Measurements from ENCODE around the gene KCNQ1.

Gene KCNQ1

DNA sequence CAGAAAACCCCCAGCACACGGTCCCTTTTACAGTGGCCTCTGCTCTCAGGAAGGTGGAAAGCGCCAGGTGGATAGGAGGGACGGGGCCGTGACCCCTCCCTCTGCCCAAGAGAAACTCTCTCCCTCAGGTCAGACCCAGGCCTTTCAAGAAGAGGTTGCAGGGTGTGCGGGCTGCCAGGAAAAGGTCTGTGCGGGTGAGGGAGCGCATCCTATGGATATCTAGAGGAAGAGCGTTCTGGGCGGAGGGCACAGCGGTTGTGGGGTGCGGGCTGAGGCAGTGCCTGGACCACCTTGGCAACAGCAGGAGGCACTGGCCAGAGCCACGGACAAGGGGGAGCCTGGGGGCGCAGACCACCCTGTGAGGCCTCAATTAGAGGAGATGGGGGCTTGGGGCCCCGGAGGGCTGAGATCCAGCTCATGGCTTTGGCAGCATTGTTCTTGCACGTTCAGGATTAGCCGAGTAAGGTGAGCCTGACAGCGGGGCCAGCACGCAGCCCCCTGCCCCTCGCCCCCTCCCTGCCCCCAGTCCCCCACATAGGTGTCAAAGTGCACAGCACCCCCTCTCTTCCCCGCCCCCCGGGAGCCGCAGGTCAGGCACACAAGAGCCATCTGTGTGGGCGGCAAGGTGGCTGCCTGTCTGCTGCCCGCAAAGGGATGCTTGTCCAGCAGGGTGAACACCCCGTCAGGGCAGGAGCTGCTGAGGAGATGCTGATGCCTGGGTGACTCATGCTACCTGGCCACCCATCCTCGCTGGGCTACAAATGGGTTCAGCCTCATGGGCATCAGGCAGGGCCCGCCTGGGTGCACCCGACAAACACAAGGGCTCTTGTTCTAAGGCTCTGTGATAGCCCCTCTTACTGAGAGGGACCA is 347.8 kb downstream of the KCNQ1 start:
- DNase-seq, result no peak

DNA sequence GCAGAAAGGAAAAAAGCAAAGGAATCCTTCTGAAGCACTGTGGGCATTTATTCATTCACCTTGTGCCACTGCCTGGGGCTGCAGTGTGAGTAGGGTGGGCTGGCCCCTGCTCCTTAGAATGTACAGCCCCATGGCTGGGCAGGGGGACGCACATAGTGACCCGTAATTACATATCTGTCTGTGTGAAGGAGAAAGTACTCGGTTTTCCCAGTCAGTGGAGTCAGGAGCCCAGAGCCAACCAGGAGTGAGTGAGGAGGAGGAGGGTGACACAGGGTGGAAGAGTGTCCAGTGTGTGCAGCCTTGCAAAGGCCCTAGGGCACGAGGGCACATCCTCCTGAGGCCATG is 348.9 kb downstream of the KCNQ1 start:
- no peak for DNase-seq

- no peak for DNase-seq
Measured at GRCh38 chr11:2794046-2794967, 349.5 kb downstream of the KCNQ1 start.

GRCh38 chr11:2794968-2795322 is 350.1 kb downstream of the KCNQ1 start:
- DNase-seq, result no peak

GRCh38 chr11:2795491-2795991 is 350.7 kb downstream of the KCNQ1 start:
- DNase-seq, result no peak

DNA sequence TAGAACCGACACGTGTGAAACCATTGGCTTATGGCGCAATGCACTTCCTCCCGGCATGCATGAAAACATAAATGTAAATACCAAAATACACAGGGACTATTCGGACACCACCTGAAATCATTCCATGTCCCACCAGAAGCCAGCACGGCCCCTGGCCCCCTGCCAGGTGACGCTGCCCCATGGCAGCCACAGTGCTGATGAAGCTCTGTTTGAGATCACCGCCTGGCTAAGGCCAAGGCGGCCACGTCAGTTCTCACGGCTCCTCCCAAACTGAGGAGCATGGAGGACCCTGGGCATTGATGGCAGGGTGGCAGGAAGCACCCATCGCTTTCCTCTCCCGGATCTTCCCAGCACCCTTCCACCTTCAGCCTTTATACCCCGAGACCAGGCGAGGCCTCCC is 351.3 kb downstream of the KCNQ1 start:
- DNase-seq, result no peak

DNA sequence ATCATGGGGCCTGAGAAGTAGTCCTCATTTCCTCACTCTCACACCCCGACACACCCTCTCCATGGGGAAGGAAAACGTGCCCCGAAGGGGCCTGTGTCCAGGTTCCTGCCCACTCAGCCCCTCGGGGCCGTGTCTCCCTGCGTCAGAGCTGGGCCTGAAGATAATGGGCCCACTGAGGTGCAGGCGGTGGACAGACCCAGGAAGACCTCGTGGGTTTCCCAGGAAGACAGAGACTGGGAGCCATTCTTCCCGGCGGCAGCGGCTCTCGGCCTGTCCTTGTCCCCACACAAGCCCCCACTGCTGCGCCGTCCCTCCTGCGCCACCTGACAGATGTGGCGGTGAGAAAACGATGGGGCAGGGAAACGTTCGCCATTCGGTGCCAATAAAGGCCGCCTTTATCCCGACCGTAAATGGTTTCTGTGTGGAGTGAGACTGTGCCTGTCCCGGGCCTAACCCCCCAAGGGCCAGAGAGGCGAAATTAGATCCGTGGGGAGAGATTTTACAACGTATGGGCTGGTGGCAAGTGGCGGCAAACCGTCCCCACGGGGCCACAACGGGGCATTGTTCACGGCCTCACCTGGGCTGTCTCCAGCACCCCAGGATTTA is 351.8 kb downstream of the KCNQ1 start:
- DNase-seq, result no peak

GRCh38 chr11:2797121-2797711 is 352.4 kb downstream of the KCNQ1 start:
- no peak for DNase-seq

DNA sequence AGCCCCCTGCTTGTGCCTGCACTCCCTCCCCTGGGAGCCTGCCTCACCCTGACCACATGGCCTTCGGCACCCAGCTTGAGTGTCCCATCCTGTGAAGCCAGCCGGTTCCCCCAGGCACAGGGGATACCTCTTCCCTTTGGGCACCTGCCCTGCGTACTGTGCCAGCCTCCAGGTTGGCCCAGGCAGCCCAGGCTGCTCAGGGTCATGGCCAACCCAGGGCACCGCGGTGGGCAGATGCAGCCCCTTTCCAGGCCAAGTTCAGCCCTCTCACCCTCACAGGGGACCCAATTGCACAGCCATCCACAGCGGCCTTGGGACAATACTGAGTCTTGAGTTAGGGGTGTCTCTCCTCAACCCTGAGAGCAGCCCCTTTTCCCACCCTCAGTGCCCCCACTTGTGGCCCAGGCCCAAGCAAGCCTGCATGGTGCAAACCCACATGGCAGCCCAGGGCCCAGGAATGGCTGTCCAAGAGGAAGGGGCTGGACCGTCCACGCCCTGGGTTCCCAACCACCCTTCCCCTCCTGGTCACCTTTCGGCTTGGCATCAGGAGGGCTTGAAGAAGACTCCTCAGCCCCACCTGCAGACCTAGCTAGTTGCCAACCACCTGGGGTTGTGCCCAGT is 353.0 kb downstream of the KCNQ1 start:
- DNase-seq, result no peak

- no peak for DNase-seq
Measured at GRCh38 chr11:2798951-2799761, 354.3 kb downstream of the KCNQ1 start.

- DNase-seq, result no peak
Measured at GRCh38 chr11:2799881-2800654, 355.3 kb downstream of the KCNQ1 start.

DNA sequence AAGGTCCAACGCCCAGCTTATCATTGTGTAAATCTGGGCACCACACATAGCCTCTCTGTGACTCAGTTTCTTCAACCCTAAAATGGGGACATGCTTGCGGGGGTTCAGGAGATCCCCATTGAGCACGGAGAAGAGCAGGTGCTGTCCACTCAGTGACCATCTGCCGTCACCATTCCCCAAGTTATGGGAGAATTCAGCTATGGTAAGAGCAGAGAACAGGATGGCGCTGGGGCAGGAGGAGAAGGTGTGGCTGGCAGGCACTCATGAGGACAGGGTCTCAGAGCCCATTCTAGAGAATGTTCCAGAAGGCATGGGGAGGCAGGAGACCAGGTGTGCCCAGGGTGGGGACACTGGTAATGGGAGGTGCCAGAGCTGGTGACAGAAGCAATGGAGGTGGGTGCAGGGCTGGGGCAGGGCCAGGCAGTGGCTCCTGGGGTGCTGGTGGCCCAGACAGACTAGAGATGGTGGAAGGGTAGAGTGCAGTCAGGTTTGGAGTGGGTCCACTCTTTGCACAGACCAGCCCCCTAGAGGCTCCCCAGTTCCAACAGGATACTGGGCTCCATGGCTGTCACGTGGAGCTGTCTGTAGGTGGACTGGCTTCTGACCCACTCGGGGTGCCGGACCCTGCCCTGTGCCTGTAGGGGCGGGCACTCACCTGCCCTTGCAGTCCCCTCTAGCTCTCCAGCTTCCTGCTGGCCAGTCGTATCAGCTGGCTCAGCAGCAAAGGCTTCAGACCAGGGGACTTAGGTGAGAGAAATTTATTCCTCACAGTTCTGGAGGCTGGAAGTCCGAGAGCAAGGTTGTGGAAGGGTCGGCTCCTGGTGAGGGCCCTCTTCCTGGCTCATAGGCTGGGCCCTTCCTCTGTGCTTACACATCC is 356.1 kb downstream of the KCNQ1 start:
- no peak for DNase-seq

DNA sequence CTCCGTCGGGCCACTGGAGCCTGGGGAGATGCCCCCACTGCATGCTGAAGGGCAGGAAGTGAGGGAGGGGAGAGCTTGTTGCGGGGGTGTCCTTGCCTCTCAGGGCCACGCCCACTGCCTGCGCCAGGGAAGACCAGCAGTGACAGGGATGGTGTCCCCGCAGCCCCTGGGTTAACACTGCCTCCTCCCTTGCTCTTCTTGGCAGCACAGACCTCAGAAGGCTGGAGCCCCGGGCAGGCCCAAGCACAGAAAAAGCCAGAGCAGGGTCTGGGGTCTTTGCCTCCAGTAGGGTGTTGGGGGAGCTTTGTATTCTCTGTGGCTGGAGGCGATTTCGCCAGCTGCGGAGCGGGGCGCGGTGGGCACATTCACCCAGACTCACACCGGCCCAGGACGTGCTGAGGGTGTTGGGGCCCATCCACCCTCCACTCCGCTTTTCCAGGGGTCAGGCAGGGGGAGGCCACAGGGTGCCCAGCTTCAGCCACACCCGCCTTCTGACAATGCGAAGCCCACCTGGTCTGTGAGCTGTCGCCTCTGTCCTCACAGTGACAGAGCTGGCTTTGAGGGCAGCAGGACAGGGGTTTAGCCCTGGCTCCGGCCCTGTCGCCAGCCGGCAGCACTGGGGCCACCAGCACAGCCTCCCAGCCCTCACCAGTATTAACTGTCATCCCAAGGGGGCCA is 357.0 kb downstream of the KCNQ1 start:
- DNase-seq, result no peak

DNA sequence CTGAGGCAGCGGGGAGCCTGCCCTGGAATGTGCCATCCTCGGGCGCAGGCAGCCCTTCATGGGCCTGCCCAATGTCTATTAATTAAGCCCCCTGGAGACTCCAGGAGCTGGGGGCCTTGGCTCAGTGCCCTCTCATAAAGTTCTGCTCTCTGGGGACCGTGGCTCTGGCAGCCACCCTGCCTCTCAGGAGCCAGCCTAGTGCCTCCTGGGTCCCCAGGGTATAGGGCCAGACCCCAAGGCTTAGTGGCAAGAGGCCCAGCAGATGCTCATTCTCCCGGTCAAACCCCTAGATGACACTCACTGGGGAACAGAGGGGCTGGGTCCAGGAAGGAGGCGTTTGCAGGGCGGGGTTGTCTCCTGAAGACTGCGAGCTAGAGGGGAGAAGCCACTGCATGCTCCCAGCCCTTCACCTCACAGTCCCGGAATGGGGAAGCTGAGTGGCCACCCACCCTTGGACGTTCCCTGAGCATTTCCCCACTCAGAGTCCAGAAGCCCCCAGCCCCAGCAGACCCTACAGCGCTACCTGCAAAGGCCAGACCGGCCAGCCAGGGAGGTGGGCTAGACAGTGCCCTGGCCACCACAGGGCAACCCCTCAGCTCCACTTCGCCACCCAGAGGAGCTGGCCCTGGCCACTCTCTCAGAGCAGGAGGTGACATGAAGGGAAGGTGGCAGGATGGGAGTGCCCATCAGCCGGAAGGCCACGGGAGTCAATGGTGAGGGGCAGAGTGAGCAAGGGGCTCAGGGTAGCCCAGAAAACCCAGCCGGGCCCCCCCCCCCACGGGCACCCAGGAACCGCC is 357.8 kb downstream of the KCNQ1 start:
- peak; percentile 50 for DNase-seq

- no peak for DNase-seq
Measured at GRCh38 chr11:2803186-2804091, 358.6 kb downstream of the KCNQ1 start.

DNA sequence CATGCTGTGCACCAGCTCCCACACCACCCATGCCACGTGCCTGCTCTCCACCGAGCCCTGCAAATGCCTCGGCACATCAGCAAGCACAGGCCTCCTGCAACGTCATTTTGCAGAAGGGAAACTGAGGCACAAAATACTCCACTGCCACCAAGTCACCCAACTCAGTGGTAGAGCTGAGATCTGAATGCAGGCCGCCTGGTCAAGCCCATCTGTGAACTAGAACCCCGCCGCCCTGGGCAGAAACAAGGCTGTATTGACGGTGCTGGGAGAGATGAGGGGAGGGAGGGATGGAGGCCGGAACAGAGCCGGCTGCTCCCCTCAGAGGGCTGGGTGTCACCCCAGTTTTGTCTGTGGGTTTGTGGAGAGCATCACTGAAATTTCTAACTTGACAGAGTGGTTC is 359.4 kb downstream of the KCNQ1 start:
- DNase-seq, result no peak

- DNase-seq, result no peak
Measured at GRCh38 chr11:2804701-2805387, 360.0 kb downstream of the KCNQ1 start.

Data from NCI-H2171 treated with DMSO at 0.1 percent for 48 hours (cell line).